Measurements from ENCODE around the gene SECISBP2L.

Gene SECISBP2L

DNA sequence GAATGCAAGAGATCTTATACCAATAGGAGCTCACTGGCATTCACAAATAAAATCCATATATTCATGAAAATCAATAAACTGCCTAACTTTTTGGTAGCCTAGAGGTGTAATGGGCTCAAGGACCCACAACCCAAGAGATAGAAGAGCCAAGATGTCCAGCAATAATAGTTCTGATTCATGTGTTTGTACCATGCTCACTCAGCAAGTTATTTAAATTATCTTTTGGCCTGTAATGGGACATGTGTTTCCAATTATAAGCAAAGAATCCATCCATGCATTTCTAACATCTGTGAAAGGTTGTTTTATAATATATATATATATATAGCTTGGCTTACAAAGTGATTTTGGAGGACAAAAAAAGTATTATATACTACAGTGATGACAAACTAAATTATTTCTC is 52.9 kb downstream of the SECISBP2L start:
- TF ChIP-seq CTCF (IDR thresholded peaks at IDR 0.05; ENCODE audit: extremely low read depth, missing control alignments), result no peak
- no peak for DNase-seq (ENCODE audit: low spot score)

DNA sequence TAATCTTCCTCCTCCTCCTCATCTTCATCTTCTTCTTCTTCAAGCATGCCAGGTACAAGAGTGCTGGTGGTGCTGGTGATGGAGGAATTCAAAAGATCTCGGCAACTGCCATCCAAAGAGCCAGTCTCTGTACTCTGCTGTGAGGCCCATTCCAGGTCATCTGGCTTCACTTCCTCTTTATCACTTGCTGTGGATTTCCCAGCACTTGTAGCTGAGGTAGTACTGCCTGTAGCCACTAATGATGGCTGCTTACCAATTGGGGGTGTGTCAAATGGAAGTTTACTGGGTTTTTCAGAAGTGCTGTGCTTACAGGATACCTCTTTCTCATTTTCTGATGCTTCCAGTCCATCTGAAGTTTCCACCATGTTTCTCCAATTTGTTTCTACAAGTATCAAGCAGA is 53.7 kb downstream of the SECISBP2L start:
- TF ChIP-seq CTCF (IDR thresholded peaks at IDR 0.05; ENCODE audit: extremely low read depth, missing control alignments), result no peak
- peak; percentile 52 for DNase-seq (ENCODE audit: low spot score)

- TF ChIP-seq CTCF (IDR thresholded peaks at IDR 0.05; ENCODE audit: extremely low read depth, missing control alignments), result no peak
Observed at GRCh38 chr15:48992096-48992495, 54.1 kb downstream of the SECISBP2L start.

DNA sequence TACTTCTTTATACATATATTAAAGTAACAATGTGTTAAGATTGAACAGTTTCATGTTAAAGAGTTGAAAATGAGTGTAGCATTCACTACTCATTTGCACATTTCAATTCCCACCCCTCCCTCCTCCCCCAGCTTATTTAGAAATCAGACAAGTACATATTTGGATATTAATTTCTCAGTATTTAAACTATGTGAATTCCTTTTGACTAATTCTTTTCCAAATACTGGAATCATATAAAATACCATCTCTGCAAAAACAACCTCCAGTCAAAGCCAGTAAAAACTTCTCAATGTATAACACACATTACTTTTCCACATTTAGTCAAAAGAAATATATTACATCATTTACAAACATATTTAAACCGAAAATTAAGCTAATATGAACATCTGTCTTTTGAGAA is 57.1 kb downstream of the SECISBP2L start:
- no peak for TF ChIP-seq CTCF (IDR thresholded peaks at IDR 0.05; ENCODE audit: extremely low read depth, missing control alignments)
- DNase-seq (ENCODE audit: low spot score), result no peak

More at GRCh38 chr15:48992096-48992495, 54.1 kb downstream of the SECISBP2L start:
- DNase-seq (ENCODE audit: low spot score), result no peak

DNA sequence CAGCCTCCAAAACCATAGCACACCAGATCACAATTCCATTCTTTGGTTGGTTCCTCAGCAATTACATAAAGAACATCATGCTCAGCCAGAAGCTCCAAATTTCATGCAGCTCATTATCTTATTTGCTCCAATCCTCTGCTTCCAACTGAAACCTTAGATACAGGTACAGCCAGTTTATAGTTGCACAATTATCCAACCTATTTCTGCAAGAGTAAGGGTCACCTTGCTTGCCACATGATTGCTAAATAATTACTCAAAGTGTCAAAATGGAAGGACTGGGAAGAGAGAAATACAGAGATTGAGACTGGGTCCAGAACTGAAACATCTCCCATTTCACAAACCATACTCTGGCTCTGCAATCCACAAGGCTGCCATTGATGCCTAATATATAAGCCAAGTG is 59.1 kb downstream of the SECISBP2L start:
- no peak for TF ChIP-seq CTCF (IDR thresholded peaks at IDR 0.05; ENCODE audit: extremely low read depth, missing control alignments)
- no peak for DNase-seq (ENCODE audit: low spot score)

DNA sequence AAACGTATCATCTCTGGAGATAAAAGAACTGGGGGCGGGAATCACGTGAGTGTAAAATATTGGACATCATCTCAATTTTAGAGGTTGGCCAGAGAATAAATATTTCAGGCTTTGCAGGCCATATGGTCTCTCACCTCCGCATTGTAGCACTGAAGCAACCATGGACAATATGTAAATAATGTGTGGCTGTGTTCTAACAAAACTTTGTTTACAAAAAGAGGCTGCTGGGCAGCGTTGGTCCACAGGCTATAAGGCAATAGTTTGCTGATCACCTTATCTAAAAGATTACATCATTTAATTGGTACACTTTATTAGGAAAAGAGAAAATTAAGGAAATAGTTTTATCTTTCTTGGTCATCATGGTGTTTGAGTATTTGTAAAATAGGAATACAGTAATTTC is 60.0 kb downstream of the SECISBP2L start:
- no peak for DNase-seq (ENCODE audit: low spot score)
- no peak for TF ChIP-seq CTCF (IDR thresholded peaks at IDR 0.05; ENCODE audit: extremely low read depth, missing control alignments)

DNA sequence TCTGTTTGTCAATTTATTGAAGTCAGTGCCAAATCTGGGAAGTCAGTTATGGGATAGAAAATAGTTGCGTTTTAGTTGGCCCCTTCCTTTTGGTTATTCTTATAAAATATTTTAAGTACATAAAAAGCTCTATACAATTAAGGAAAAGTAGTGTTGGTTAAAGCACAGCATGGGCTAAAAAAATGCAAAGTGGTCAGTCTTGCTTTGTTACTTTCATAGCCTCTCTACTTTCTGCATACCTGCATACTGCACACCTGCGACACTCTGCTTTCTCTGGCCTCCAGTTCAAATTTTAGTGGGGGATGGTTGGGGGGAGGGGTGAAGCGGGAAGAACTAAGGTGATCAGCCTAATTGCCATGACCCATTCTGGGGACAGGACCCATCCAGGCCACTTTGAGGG is 60.7 kb downstream of the SECISBP2L start:
- no peak for TF ChIP-seq CTCF (IDR thresholded peaks at IDR 0.05; ENCODE audit: extremely low read depth, missing control alignments)
- no peak for DNase-seq (ENCODE audit: low spot score)

Measured in GM20000 (cell line).